ENCODE measurements around the gene ZNF217.
A peak's percentile ranks its signal among the peaks of the same experiment; 100 is the strongest.
"Not testable (repeated sequence)": the region's sequence is repeated elsewhere in the genome, so short reads cannot be mapped to it uniquely, and the experiment has no call there.

ZNF217 gene

DNA sequence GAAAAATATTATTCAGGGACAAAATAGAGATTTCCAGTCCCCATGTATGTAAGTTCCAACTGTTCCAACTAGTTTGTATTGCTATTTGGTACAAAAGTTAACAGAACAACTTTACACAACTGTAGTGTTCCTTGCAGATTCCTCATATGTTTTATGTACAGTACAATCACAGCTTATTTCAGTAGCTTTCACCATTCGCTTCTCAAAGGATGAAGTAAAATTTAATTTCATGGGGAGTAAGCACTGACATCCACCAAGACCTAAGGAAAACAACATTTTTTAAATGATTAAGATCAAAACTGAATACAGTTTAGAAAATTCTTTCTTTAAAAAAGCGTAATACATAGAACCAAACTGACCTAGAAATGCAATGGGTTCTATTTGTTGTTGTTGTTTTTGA, 24.6 kb downstream of the ZNF217 start:
- no peak overlapping the region for H3K4me3 ChIP-seq
- peaks cover 69% of the 10 kb centered on the region for H3K36me3 ChIP-seq (replicated peaks)
- no peak for DNase-seq (ENCODE audit: low spot score in 2 of 2)
- no peaks in the 10 kb centered on the region for H3K9me3 ChIP-seq
- in situ Hi-C loops (cut with MboI; ENCODE audit: low sequenced_read_pairs) = loop anchor here (25.0 kb wide), 2 partner anchors 493 to 643 kb away; partner anchors contain the start of genes BCAS1 and PFDN4
- H3K4me1 ChIP-seq = peaks cover 15% of the 10 kb centered on the region
- no peaks in the 10 kb centered on the region for H3K27me3 ChIP-seq (ENCODE audit: low read depth)

DNA sequence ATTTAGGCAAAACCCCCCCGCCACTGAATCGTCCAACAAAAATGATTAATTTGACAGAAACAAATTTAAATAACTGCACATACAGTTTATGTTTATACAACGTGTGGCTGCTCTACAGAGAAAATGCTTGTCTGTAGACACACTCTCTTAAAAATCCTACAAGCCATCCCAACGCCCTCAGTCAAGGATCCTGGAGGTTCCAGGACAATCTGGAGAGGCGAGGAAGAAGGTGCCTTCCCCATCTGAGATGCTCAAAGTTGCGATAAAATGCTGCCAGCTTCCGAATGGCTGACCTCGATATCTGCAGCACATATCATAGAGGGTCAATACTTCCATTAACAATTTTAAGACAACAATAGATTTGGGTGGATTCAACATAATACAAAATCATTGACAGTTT, 25.3 kb downstream of the ZNF217 start:
- H3K36me3 ChIP-seq (replicated peaks) = peaks cover 62% of the 10 kb centered on the region
- in situ Hi-C loops (cut with MboI; ENCODE audit: low sequenced_read_pairs) = loop anchor here (25.0 kb wide), 2 partner anchors 494 to 644 kb away; partner anchors contain the start of genes BCAS1 and PFDN4
- no peaks in the 10 kb centered on the region for H3K9me3 ChIP-seq
- peaks cover 15% of the 10 kb centered on the region for H3K4me1 ChIP-seq
- no peak for DNase-seq (ENCODE audit: low spot score in 2 of 2)
- no peaks in the 10 kb centered on the region for H3K27me3 ChIP-seq (ENCODE audit: low read depth)
- H3K4me3 ChIP-seq = no peak overlapping the region

DNA sequence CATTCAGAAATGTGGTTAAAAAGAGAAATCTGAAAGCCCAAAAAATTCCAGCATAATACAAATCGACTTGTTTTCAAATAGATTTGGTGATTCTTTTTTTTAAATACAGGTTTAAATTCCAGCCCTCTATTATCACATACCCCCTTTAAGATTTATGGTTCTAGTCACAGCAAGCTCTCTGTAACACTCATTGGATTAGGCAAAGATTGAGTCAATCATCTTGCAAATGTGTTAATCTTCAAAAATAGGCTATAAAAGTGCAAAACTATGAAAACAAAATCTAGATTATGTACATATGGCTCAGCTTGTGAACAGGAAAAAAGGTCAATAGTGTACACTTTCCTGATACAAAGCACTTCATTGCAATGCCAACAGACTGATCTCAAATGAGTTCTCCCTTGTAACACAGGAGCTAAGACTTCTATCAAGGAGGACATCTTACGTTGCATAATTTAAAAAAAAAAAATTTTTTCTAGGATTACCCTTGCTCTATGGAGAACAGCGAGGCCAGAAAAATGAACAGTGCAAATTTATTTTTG, 26.2 kb downstream of the ZNF217 start:
- H3K9me3 ChIP-seq = no peaks in the 10 kb centered on the region
- no peaks in the 10 kb centered on the region for H3K27me3 ChIP-seq (ENCODE audit: low read depth)
- in situ Hi-C loops (cut with MboI; ENCODE audit: low sequenced_read_pairs) = loop anchor here (25.0 kb wide), 2 partner anchors 495 to 645 kb away; partner anchors contain the start of genes BCAS1 and PFDN4
- peaks cover 53% of the 10 kb centered on the region for H3K36me3 ChIP-seq (replicated peaks)
- H3K4me1 ChIP-seq = peaks cover 15% of the 10 kb centered on the region
- peak in 1 of 2 experiments; percentile 59 for DNase-seq (ENCODE audit: low spot score in 2 of 2)
- no peak overlapping the region for H3K4me3 ChIP-seq

DNA sequence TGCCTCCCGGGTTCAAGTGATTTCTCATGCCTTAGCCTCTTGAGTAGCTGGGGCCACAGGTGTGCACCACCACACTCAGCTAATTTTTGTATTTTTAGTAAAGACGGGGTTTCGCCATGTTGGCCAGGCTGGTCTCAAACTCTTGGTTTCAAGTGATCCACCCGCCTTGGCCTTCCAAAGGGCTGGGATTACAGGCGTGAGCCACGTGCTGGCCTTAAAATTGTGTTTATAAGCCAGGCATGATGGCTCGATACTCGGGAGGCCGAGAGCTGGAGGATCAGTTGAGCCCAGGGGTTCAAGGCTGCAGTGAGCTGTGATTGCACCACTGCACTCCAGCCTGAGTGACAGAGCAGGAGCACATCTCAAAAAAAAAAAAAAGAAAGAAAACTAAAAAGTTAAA, 27.0 kb downstream of the ZNF217 start:
- in situ Hi-C loops (cut with MboI; ENCODE audit: low sequenced_read_pairs) = loop anchor here (25.0 kb wide), 2 partner anchors 496 to 646 kb away; partner anchors contain the start of genes BCAS1 and PFDN4
- H3K27me3 ChIP-seq (ENCODE audit: low read depth); DNase-seq (ENCODE audit: low spot score in 2 of 2); H3K9me3 ChIP-seq; H3K4me3 ChIP-seq: not testable (repeated sequence)
- peaks cover 46% of the 10 kb centered on the region for H3K36me3 ChIP-seq (replicated peaks)
- H3K4me1 ChIP-seq = peaks cover 15% of the 10 kb centered on the region

DNA sequence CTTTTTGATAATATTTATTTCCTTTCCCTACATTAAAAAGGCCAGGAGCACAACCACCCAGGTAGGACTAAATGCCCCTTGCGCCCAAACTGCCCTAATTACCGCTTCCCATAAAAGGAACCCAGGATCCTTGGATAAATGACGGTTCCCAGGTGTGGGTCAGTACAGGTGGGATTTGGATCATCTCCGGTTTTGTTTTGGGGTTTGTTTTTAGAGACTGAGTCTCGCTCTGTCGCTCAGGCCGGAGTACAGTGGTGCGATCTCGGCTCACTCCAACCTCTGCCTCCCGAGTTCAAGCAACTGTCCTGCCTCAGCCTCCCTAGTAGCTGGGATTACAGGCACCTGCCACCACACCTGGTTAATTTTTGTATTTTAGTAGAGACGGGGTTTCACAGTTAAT, 28.4 kb downstream of the ZNF217 start:
- Histone ChIP-seq H3K27me3 (ENCODE audit: low read depth) (no peaks in the 10 kb centered on the region), H3K9me3 (no peaks in the 10 kb centered on the region), H3K4me1 (peaks cover 15% of the 10 kb centered on the region), H3K36me3 (replicated peaks) (peaks cover 37% of the 10 kb centered on the region), H3K4me3 (no peak overlapping the region)
- in situ Hi-C loops (cut with MboI; ENCODE audit: low sequenced_read_pairs) = loop anchor here (25.0 kb wide), 2 partner anchors 497 to 647 kb away; partner anchors contain the start of genes BCAS1 and PFDN4
- DNase-seq (ENCODE audit: low spot score in 2 of 2) = no peak

DNA sequence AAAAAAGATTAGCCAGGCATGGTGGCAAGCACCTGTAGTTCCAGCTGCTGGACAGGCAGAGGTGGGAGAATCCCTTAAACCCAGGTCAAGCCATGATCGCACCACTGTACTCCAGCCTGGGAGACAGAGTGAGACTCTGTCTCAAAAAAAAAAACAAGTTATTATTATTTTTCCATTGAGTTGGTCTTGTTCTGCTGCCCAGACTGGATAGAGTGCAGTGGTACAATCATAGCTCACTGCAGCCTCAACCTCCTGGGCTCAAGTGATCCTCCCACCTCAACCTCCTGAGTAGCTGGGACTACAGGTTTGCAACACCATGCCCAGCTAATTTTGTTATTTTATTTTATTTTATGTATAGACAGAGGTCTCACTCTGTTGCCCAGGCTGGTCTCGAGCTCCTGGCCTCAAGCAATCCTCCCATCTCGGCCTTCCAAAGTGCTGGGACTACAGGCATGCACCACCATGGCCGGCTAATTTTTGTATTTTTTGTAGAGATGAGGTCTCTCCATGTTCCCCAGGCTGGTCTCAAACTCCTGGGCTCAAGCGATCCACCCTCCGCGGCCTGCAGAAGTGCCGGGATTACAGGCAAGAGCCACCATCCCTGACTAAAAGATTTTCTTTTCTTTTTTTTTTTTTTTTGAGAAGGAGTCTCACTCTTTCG, 31.4 kb downstream of the ZNF217 start:
- H3K9me3 ChIP-seq; H3K27me3 ChIP-seq (ENCODE audit: low read depth); H3K4me3 ChIP-seq; H3K4me1 ChIP-seq; DNase-seq (ENCODE audit: low spot score in 2 of 2): not testable (repeated sequence)
- H3K36me3 ChIP-seq (replicated peaks) = peaks cover 14% of the 10 kb centered on the region
- in situ Hi-C loops (cut with MboI; ENCODE audit: low sequenced_read_pairs) = loop anchor here (25.0 kb wide), 2 partner anchors 500 to 650 kb away; partner anchors contain the start of genes BCAS1 and PFDN4

DNA sequence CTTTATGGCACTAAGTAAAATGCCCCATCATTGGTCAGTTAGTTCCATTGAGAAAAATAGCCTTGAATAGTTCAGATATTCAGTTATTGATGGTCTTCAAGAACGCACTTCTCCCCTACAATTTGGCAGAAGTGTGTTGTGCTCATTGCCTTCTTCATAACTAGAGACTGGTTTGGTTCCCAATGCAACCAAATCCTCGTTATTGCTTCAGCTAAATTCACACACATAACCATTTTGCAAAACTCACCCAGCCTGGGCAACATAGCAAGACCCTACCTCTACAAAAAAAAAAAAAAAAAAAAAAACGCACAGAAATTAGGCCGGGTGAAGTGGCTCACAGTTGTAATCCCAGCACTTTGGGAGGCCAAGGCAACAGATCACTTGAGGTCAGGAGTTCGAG, 32.1 kb downstream of the ZNF217 start:
- in situ Hi-C loops (cut with MboI; ENCODE audit: low sequenced_read_pairs) = loop anchor here (25.0 kb wide), 2 partner anchors 501 to 651 kb away; partner anchors contain the start of genes BCAS1 and PFDN4
- Histone ChIP-seq H3K4me1 (no peaks in the 10 kb centered on the region; the same call in 1 of the 2 replicates), H3K27me3 (ENCODE audit: low read depth) (no peaks in the 10 kb centered on the region), H3K36me3 (replicated peaks) (peaks cover 11% of the 10 kb centered on the region), H3K9me3 (no peaks in the 10 kb centered on the region), H3K4me3 (no peak overlapping the region)
- DNase-seq (ENCODE audit: low spot score in 2 of 2) = no peak

DNA sequence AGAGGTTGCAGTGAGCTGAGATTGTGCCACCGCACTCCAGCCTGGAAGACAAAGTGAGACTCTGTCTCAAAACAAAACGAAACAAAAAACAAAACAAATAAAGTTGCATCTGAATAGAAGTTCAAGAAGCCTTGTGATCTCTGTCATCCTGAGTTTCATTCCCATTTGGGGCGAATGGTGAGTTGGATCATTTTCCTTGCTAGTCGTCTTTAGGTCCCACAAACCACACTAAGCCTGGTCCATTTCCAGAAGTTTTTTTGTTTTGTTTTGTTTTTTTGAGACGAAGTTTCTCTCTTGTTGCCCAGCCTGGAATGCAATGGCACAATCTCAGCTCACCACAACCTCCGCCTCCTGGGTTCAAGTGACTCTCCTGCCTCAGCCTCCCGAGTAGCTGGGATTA, 33.8 kb downstream of the ZNF217 start:
- Histone ChIP-seq H3K27me3 (ENCODE audit: low read depth) (no peaks in the 10 kb centered on the region), H3K9me3 (no peaks in the 10 kb centered on the region), H3K4me1 (no peaks in the 10 kb centered on the region; the same call in 1 of the 2 replicates), H3K4me3 (no peak overlapping the region), H3K36me3 (replicated peaks) (peaks cover 3% of the 10 kb centered on the region; the same call in 1 of the 2 replicates)
- in situ Hi-C loops (cut with MboI; ENCODE audit: low sequenced_read_pairs) = loop anchor here (25.0 kb wide), 2 partner anchors 502 to 652 kb away; partner anchors contain the start of genes BCAS1 and PFDN4
- no peak for DNase-seq (ENCODE audit: low spot score in 2 of 2)

DNA sequence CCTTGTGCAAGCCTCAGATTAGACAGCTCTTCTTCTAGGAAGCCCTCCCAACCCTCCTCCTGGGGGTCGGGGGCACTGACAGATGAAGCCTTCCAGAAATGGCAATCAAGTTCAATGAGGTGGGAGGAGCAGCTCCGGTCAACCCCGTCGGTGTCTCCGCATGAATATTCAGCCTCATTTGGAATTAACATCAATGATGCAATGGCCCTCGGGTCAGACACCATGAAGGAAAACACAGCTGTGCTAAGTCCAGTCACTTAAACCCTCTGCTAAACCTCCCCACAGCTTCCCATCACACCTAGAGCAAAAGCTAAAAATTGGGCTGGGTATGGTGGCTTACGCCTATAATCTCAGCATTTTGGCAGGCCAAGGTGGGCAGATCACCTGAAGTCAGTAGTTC, 36.5 kb downstream of the ZNF217 start:
- H3K9me3 ChIP-seq = no peaks in the 10 kb centered on the region
- no peaks in the 10 kb centered on the region for H3K36me3 ChIP-seq (replicated peaks)
- no peaks in the 10 kb centered on the region; the same call in 1 of the 2 replicates for H3K4me1 ChIP-seq
- in situ Hi-C loops (cut with MboI; ENCODE audit: low sequenced_read_pairs) = loop anchor here (25.0 kb wide), 2 partner anchors 505 to 655 kb away; partner anchors contain the start of genes BCAS1 and PFDN4
- H3K27me3 ChIP-seq (ENCODE audit: low read depth) = no peaks in the 10 kb centered on the region
- no peak overlapping the region for H3K4me3 ChIP-seq
- no peak for DNase-seq (ENCODE audit: low spot score in 2 of 2)

DNA sequence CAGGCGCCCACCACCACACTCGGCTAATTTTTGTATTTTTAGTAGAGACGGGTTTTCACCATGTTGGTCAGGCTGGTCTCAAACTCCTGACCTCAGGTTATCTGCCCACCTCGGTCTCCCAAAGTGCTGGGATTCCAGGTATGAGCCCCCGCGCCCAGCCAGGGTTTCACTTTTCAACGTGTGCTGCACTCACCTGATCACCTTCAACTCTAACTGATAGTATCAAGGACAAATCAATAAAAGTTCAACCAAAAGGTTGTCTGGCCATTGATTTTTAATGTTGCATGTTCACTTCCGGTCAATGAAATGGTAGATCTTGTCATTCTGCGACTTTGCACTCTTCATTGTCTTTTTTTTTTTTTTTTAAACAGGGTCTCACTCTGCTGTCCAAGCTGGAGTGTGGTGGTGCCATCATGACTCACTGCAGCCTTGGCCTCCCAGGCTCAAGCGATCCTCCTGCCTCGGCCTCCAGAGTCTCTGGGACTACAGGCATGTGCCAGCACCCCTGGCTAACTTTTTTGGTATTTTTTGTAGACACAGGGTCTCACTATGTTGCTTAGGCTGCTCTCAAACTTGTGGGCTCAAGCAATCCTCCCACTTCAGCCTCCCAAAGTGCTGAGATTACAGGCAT, 37.3 kb downstream of the ZNF217 start:
- H3K9me3 ChIP-seq = no peaks in the 10 kb centered on the region
- H3K4me1 ChIP-seq = no peaks in the 10 kb centered on the region; the same call in 1 of the 2 replicates
- DNase-seq (ENCODE audit: low spot score in 2 of 2) = no peak
- no peak overlapping the region for H3K4me3 ChIP-seq
- no peaks in the 10 kb centered on the region for H3K27me3 ChIP-seq (ENCODE audit: low read depth)
- in situ Hi-C loops (cut with MboI; ENCODE audit: low sequenced_read_pairs) = loop anchor here (25.0 kb wide), 2 partner anchors 506 to 656 kb away; partner anchors contain the start of genes BCAS1 and PFDN4
- H3K36me3 ChIP-seq (replicated peaks) = no peaks in the 10 kb centered on the region

DNA sequence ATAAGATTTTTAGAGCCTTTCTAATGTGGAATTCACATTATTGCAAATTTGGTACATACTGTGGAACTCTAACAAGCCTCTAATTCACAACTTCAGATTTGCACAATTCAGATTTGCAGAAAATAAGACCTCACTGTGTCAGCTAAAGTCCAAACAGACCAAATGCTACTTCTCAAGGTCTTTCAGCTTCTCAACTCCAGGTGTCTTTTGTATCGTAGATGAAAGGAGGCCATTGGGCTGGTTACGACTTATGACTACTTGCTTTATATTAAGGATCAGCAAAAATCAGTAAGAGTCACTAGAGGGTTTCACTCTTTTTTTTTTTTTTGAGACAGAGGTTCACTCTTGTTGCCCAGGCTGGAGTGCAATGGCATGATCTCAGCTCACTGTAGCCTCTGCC, 37.8 kb downstream of the ZNF217 start:
- Histone ChIP-seq H3K4me3 (no peak overlapping the region), H3K36me3 (replicated peaks) (no peaks in the 10 kb centered on the region), H3K9me3 (no peaks in the 10 kb centered on the region), H3K27me3 (ENCODE audit: low read depth) (no peaks in the 10 kb centered on the region), H3K4me1 (no peaks in the 10 kb centered on the region; the same call in 1 of the 2 replicates)
- no peak for DNase-seq (ENCODE audit: low spot score in 2 of 2)
- in situ Hi-C loops (cut with MboI; ENCODE audit: low sequenced_read_pairs) = loop anchor here (25.0 kb wide), 2 partner anchors 506 to 656 kb away; partner anchors contain the start of genes BCAS1 and PFDN4

DNA sequence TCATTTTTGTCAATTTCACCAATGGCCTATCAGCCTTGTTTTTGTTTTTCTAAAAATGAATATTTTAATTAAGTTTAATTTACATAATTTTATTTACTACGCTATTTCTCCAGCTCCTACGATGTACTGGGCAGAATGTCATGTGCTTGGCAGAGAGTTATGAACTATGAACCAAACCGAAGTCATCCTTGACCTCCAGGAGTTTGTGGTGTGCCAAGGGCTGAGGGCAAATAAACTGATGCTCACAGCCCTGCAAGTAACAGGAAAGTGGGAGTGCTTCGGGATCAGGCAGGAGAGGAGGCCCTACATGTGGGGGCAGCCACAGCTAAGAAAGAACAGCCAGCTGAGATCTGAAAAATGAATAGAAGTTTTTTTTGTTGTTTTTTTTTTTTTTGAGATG, 38.6 kb downstream of the ZNF217 start:
- H3K4me1 ChIP-seq = no peaks in the 10 kb centered on the region
- H3K27me3 ChIP-seq (ENCODE audit: low read depth) = no peaks in the 10 kb centered on the region
- in situ Hi-C loops (cut with MboI; ENCODE audit: low sequenced_read_pairs) = loop anchor here (25.0 kb wide), 2 partner anchors 507 to 657 kb away; partner anchors contain the start of genes BCAS1 and PFDN4
- H3K9me3 ChIP-seq = no peaks in the 10 kb centered on the region
- no peaks in the 10 kb centered on the region for H3K36me3 ChIP-seq (replicated peaks)
- DNase-seq (ENCODE audit: low spot score in 2 of 2) = no peak
- H3K4me3 ChIP-seq = no peak overlapping the region

DNA sequence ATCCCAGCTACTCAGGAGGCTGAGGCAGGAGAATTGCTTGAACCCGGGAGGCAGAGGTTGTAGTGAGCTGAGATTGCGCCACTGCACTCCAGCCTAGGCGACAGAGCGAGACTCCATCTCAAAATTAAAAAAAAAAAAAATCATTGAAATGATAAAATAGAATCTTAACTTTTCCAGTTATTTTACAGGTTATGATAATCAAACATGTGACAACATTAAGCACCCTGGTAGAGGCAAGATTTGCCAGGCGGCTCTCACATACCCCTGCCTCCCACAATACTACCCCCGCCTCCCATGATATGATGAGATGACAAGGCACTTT, 41.1 kb downstream of the ZNF217 start:
- H3K27me3 ChIP-seq (ENCODE audit: low read depth); H3K9me3 ChIP-seq; H3K36me3 ChIP-seq (replicated peaks); H3K4me3 ChIP-seq; DNase-seq (ENCODE audit: low spot score in 2 of 2); H3K4me1 ChIP-seq: not testable (repeated sequence)
- in situ Hi-C loops (cut with MboI; ENCODE audit: low sequenced_read_pairs) = loop anchor here (5.0 to 25.0 kb wide), 3 partner anchors 140 to 660 kb away; partner anchors contain the start of genes BCAS1 and PFDN4

All from HAP-1 (cell line).